ENCODE measurements around the gene SPACA4. TPM values are rescaled to one million over a fixed set of nuclear protein-coding genes. Genes with fewer than 3 reads are reported as not detected.

The SPACA4 gene
- polyA plus RNA-seq, 1 of the 3 experiments (the other 2 are of a cell fraction), result not detected

DNA sequence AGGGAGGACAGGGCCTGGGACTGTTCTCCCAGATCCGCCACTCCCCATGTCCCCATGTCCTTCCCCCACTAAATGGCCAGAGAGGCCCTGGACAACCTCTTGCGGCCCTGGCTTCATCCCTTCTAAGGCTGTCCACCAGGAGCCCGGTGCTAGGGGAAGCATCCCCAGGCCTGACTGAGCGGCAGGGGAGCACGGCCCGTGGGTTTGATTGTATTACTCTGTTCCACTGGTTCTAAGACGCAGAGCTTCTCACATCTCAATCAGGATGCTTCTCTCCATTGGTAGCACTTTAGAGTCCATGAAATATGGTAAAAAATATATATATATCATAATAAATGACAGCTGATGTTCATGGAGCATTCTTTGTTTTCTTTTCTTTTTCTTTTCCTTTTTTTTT lies 815 bp downstream of the SPACA4 start:
- CTCF ChIA-PET, result interaction anchor here (1.8 to 8.0 kb wide), 6 partner anchors 10 to 129 kb away, joined by 5 to 72 read pairs (median 14); partner anchors contain the start of genes RPL18 and SPHK2
- Histone ChIP-seq H3K9me3 (no peaks in the 10 kb centered on the region), H3K27ac (ENCODE audit: low read depth in 2 of 2, low read length in 1 of 2) (no peak overlapping the region), H3K27me3 (ENCODE audit: insufficient read depth) (no peaks in the 10 kb centered on the region), H3F3A (replicated peaks; ENCODE audit: insufficient read depth) (no peaks in the 10 kb centered on the region), H3K9ac (no peak overlapping the region), H3K36me3 (replicated peaks in 1 of 2; ENCODE audit: control insufficient read depth in 1 of 2, insufficient read depth in 2 of 2, low read length in 1 of 2) (no peaks in the 10 kb centered on the region), H3K4me1 (ENCODE audit: control insufficient read depth in 1 of 2, insufficient read depth in 2 of 2, low read depth in 1 of 2, low read length in 1 of 2) (no peaks in the 10 kb centered on the region), H3K9me2 (no peaks in the 10 kb centered on the region), H3K4me2 (no peak overlapping the region), H4K20me1 (ENCODE audit: insufficient read depth) (no peaks in the 10 kb centered on the region), H3K4me3 (ENCODE audit: low read depth in 2 of 2, low read length in 1 of 2) (no peak overlapping the region), H2AFZ (ENCODE audit: low read depth) (no peak overlapping the region), H3K79me2 (ENCODE audit: insufficient read depth) (no peaks in the 10 kb centered on the region)
- TF ChIP-seq NRF1 (IDR thresholded peaks at IDR 0.05; ENCODE audit: low read depth, low read length) (no peak), NFIC (IDR thresholded peaks at IDR 0.05; ENCODE audit: borderline replicate concordance) (no peak), RFX5 (IDR thresholded peaks at IDR 0.05; ENCODE audit: low read length) (no peak), USF2 (IDR thresholded peaks at IDR 0.05; ENCODE audit: borderline replicate concordance, low read depth, low read length) (no peak), GABPA (IDR thresholded peaks at IDR 0.05; ENCODE audit: low read depth) (no peak), EZH2phosphoT487 (IDR thresholded peaks at IDR 0.05; ENCODE audit: borderline replicate concordance, low read depth) (no peak), CTCF (IDR thresholded peaks at IDR 0.05) (no peak), MEF2A (IDR thresholded peaks at IDR 0.05; ENCODE audit: borderline replicate concordance, low read depth) (no peak), YY1 (IDR thresholded peaks at IDR 0.05; ENCODE audit: low read depth) (no peak), ELF1 (IDR thresholded peaks at IDR 0.05) (no peak), FOXJ3 (CRISPR knock-in tag; IDR thresholded peaks at IDR 0.05) (no peak), JUND (IDR thresholded peaks at IDR 0.05) (no peak), MXI1 (IDR thresholded peaks at IDR 0.05; ENCODE audit: low read depth, low read length) (no peak), SIN3A (IDR thresholded peaks at IDR 0.05; ENCODE audit: borderline replicate concordance, low read depth, low read length) (no peak), RAD21 (IDR thresholded peaks at IDR 0.05; ENCODE audit: low read length) (no peak), POLR2AphosphoS5 (IDR thresholded peaks at IDR 0.05; ENCODE audit: low read depth, low read length) (no peak)
- TF ChIP-seq, protein P1, sequence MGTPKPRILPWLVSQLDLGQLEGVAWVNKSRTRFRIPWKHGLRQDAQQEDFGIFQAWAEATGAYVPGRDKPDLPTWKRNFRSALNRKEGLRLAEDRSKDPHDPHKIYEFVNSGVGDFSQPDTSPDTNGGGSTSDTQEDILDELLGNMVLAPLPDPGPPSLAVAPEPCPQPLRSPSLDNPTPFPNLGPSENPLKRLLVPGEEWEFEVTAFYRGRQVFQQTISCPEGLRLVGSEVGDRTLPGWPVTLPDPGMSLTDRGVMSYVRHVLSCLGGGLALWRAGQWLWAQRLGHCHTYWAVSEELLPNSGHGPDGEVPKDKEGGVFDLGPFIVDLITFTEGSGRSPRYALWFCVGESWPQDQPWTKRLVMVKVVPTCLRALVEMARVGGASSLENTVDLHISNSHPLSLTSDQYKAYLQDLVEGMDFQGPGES (IDR thresholded peaks at IDR 0.05; ENCODE audit: low read depth, low read length), result no peak
- TF ChIP-seq, protein P2, sequence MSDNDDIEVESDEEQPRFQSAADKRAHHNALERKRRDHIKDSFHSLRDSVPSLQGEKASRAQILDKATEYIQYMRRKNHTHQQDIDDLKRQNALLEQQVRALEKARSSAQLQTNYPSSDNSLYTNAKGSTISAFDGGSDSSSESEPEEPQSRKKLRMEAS (IDR thresholded peaks at IDR 0.05; ENCODE audit: low read depth), result no peak
- DNase-seq, result no peak
- POLR2A ChIA-PET, result interaction anchor here (1.9 to 2.4 kb wide), 2 partner anchors 10 to 12 kb away, joined by 10 to 17 read pairs; partner anchors contain the start of genes RPL18 and SPHK2
- 93% methylated on average over 7 of the region's 7 CpGs for WGBS (ENCODE audit: low lambda C conversion rate)

All from SK-N-SH (cell line).